MM.1S (cell line): ENCODE measurements around the gene GOT1.

ENCODE experiments used
- DNase-seq: peaks from one replicate; pipeline ENCODE4 v3.0.0-alpha.2; 2015
- H2AFZ ChIP-seq: fragments of 300-600 bp; sonication (generic); 2 replicates; pipeline ENCODE4 v1.6.0; 2016; ENCODE audit warnings: antibody characterized with exemption, low read length
- H3F3A ChIP-seq: fragments of 300-600 bp; sonication (generic); 2 replicates; pipeline ENCODE4 v1.6.1; 2016; ENCODE audit warnings: mild to moderate bottlenecking, antibody characterized with exemption, low read length, moderate library complexity, mixed read lengths; ENCODE audit not compliant: insufficient read depth
- H3K27ac ChIP-seq: fragments of 300-600 bp; sonication (generic); 2 replicates; pipeline ENCODE4 v1.5.1; 2016; ENCODE audit warnings: mild to moderate bottlenecking, low read length
- H3K27me3 ChIP-seq: fragments of 300-600 bp; sonication (generic); replicated peaks from 2 replicates; pipeline ENCODE4 v1.6.0; 2016; ENCODE audit warnings: low read length; ENCODE audit not compliant: insufficient read depth
- H3K36me3 ChIP-seq: fragments of 300-600 bp; sonication (generic); replicated peaks from 2 replicates; pipeline ENCODE4 v1.6.1; 2016; ENCODE audit warnings: mild to moderate bottlenecking, low read length, mixed read lengths; ENCODE audit not compliant: insufficient read depth
- H3K4me1 ChIP-seq: fragments of 300-600 bp; sonication (generic); 2 replicates; pipeline ENCODE4 v1.6.1; 2016; ENCODE audit warnings: low read length, mixed read lengths
- H3K4me2 ChIP-seq: fragments of 300-600 bp; sonication (generic); 2 replicates; pipeline ENCODE4 v1.6.0; 2016; ENCODE audit warnings: low read depth, low read length
- H3K4me3 ChIP-seq: fragments of 300-600 bp; sonication (generic); 2 replicates; pipeline ENCODE4 v1.5.1; 2016; ENCODE audit warnings: low read length, mixed read lengths
- H3K79me2 ChIP-seq: fragments of 300-600 bp; sonication (generic); 2 replicates; pipeline ENCODE4 v1.6.1; 2016; ENCODE audit warnings: mixed run types, low read length, mixed read lengths
- H3K9ac ChIP-seq: fragments of 300-600 bp; sonication (generic); 2 replicates; pipeline ENCODE4 v1.6.1; 2016; ENCODE audit warnings: low read length, mixed read lengths
- H3K9me2 ChIP-seq: fragments of 300-600 bp; sonication (generic); replicated peaks from 2 replicates; pipeline ENCODE4 v1.6.1; 2016; ENCODE audit warnings: mild to moderate bottlenecking, low read length, mixed read lengths; ENCODE audit not compliant: insufficient read depth
- H3K9me3 ChIP-seq: fragments of 300-600 bp; sonication (generic); replicated peaks from 2 replicates; pipeline ENCODE4 v1.6.1; 2016; ENCODE audit warnings: mild to moderate bottlenecking, low read length, mixed read lengths; ENCODE audit not compliant: insufficient read depth
- H4K20me1 ChIP-seq: fragments of 300-600 bp; sonication (generic); 2 replicates; pipeline ENCODE4 v1.6.1; 2016; ENCODE audit warnings: mild to moderate bottlenecking, low read length, moderate library complexity, mixed read lengths; ENCODE audit not compliant: insufficient read depth
- CTCF ChIP-seq: fragments of 300-600 bp; sonication (generic); IDR thresholded peaks from 2 replicates; pipeline ENCODE4 v1.5.1; 2016; ENCODE audit warnings: antibody characterized with exemption, low read length, mixed read lengths
- EZH2 ChIP-seq: fragments of 300-600 bp; sonication (generic); optimal IDR thresholded peaks from 2 replicates; pipeline ENCODE3; 2017; ENCODE audit warnings: low read depth, mild to moderate bottlenecking, antibody characterized with exemption, low read length, mixed read lengths
- EZH2phosphoT487 ChIP-seq: fragments of 300-600 bp; sonication (generic); IDR thresholded peaks from 2 replicates; pipeline ENCODE4 v1.6.1; 2018; ENCODE audit warnings: antibody characterized with exemption, low read length

GOT1 gene

DNA sequence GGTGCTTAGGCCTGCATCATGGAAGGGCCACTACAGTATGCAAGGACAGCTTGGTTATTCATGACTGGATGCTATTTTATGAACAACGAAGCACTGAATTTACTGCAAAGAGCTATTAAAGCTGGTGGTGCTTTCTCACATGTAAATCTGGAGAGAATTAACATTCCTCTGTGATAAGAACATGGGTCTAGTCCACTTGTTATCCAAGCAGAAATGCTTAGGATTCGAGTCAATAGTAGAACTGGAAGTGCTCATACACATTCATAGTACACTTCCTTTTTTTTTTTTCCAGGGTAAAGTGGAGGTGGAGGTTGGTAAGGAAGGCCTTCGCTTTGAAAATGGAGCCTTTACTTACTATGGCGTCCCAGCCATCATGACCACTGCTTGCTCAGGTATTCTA is 66.3 kb downstream of the GOT1 start:
- Histone ChIP-seq H3F3A (no peaks in the 10 kb centered on the region), H3K9me2 (no peaks in the 10 kb centered on the region), H3K9ac (no peak overlapping the region), H2AFZ (no peak overlapping the region), H3K4me1 (no peaks in the 10 kb centered on the region), H4K20me1 (no peaks in the 10 kb centered on the region), H3K27ac (no peak overlapping the region), H3K27me3 (peaks cover 16% of the 10 kb centered on the region), H3K79me2 (no peaks in the 10 kb centered on the region), H3K36me3 (no peaks in the 10 kb centered on the region), H3K4me3 (no peak overlapping the region), H3K4me2 (no peak overlapping the region), H3K9me3 (no peaks in the 10 kb centered on the region)
- DNase-seq = no peak
- TF ChIP-seq EZH2phosphoT487 (no peak), EZH2 (no peak), CTCF (no peak)

GRCh38 chr10:99360934-99361333 is 69.5 kb downstream of the GOT1 start:
- no peak overlapping the region for H3K4me3 ChIP-seq
- no peaks in the 10 kb centered on the region for H3K36me3 ChIP-seq
- no peak for TF ChIP-seq EZH2phosphoT487
- TF ChIP-seq EZH2 = no peak
- TF ChIP-seq CTCF = no peak
- H3K9ac ChIP-seq = no peak overlapping the region
- no peaks in the 10 kb centered on the region for H3K79me2 ChIP-seq
- H4K20me1 ChIP-seq = no peaks in the 10 kb centered on the region
- H3K27ac ChIP-seq = no peak overlapping the region
- H3K27me3 ChIP-seq = no peaks in the 10 kb centered on the region
- no peaks in the 10 kb centered on the region for H3K9me3 ChIP-seq
- no peaks in the 10 kb centered on the region for H3K4me1 ChIP-seq
- no peaks in the 10 kb centered on the region for H3F3A ChIP-seq
- DNase-seq = no peak
- H3K4me2 ChIP-seq = no peak overlapping the region
- H3K9me2 ChIP-seq = no peaks in the 10 kb centered on the region
- H2AFZ ChIP-seq = no peak overlapping the region

DNA sequence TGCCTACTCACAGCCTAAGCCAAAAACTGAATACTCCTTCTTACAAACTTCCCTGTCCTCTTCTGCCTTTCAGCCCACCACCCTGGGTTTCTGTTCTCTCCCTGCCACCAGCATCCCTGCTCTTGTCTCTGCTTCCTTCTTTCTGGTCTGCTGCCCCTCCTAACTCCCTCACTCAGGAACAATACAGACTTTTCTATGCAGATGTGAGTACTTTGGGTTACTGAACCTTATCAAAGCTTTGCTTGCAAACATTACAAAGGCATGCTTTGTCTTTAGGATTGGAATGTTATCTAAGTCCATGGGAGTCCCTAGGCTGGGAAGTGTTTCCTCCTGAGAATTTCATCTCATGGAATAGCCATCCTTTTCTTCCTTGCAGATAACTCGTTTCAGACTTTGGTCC is 72.3 kb downstream of the GOT1 start:
- H3K9me2 ChIP-seq = no peaks in the 10 kb centered on the region
- H3K4me1 ChIP-seq = no peaks in the 10 kb centered on the region
- H4K20me1 ChIP-seq = no peaks in the 10 kb centered on the region
- H3K4me3 ChIP-seq = no peak overlapping the region
- H3K4me2 ChIP-seq = no peak overlapping the region
- no peak overlapping the region for H2AFZ ChIP-seq
- H3K9me3 ChIP-seq = no peaks in the 10 kb centered on the region
- H3K9ac ChIP-seq = no peak overlapping the region
- DNase-seq = no peak
- H3F3A ChIP-seq = no peaks in the 10 kb centered on the region
- H3K27ac ChIP-seq = no peak overlapping the region
- no peak for TF ChIP-seq CTCF
- TF ChIP-seq EZH2 = no peak
- TF ChIP-seq EZH2phosphoT487 = no peak
- no peaks in the 10 kb centered on the region for H3K36me3 ChIP-seq
- no peaks in the 10 kb centered on the region for H3K27me3 ChIP-seq
- no peaks in the 10 kb centered on the region for H3K79me2 ChIP-seq

GRCh38 chr10:99357691-99358090 is 72.7 kb downstream of the GOT1 start:
- Histone ChIP-seq H3K9me2 (no peaks in the 10 kb centered on the region), H3K36me3 (no peaks in the 10 kb centered on the region), H3K9me3 (no peaks in the 10 kb centered on the region), H3F3A (no peaks in the 10 kb centered on the region), H3K27ac (no peak overlapping the region), H3K9ac (no peak overlapping the region), H3K4me2 (no peak overlapping the region), H3K79me2 (no peaks in the 10 kb centered on the region), H3K27me3 (no peaks in the 10 kb centered on the region), H3K4me1 (no peaks in the 10 kb centered on the region), H3K4me3 (no peak overlapping the region), H4K20me1 (no peaks in the 10 kb centered on the region), H2AFZ (no peak overlapping the region)
- TF ChIP-seq EZH2 (no peak), CTCF (no peak), EZH2phosphoT487 (no peak)
- no peak for DNase-seq
